PC-3 (cell line): ENCODE results near the gene FBXO41. TPM values are rescaled to one million over a fixed set of nuclear protein-coding genes. Genes with fewer than 3 reads are reported as not detected.

Source experiments
- ATAC-seq: fragments of 200-7000 bp; cut with Tn5 transposase; 2 replicates; pipeline ENCODE4 v1.9.1; 2020; ENCODE audit warnings: mild to moderate bottlenecking, moderate library complexity
- BruUV-seq: library from RNA; stranded (reverse); fragments of 400-500 nt; replicated peaks from 2 replicates; lab custom pipeline; 2021; lab: Mats Ljungman, UMichigan
- CTCF ChIA-PET: fragments of 300-600 bp; sonication (Branson Sonifier 250); formaldehyde crosslinking; loops from one replicate; lab custom pipeline; 2022; ENCODE audit warnings: antibody characterized with exemption; lab: Charles Lee
- POLR2A ChIA-PET: fragments of 300-600 bp; sonication (Branson Sonifier 250); formaldehyde crosslinking; loops from one replicate; lab custom pipeline; 2022; ENCODE audit warnings: antibody characterized with exemption; ENCODE audit not compliant: unreplicated experiment; lab: Charles Lee
- DNase-seq: peaks from one replicate; pipeline ENCODE4 v3.0.0-alpha.2; 2015
- H2AFZ ChIP-seq: fragments of 300-600 bp; sonication (generic); 2 replicates; pipeline ENCODE4 v1.6.0; 2016; ENCODE audit warnings: antibody characterized with exemption, low read length
- H3F3A ChIP-seq: fragments of 300-600 bp; sonication (generic); one replicate; pipeline ENCODE4 v1.6.0; 2017; ENCODE audit warnings: antibody characterized with exemption, low read length, control low read depth, mild to moderate bottlenecking; ENCODE audit not compliant: unreplicated experiment
- H3K27ac ChIP-seq: fragments of 300-600 bp; sonication (generic); 2 replicates; pipeline ENCODE4 v1.5.1; 2016; ENCODE audit warnings: mild to moderate bottlenecking, low read length
- H3K27me3 ChIP-seq: fragments of 300-600 bp; sonication (generic); 2 replicates; pipeline ENCODE4 v1.6.1; 2016; ENCODE audit warnings: low read length, mixed read lengths
- H3K36me3 ChIP-seq: fragments of 300-600 bp; sonication (generic); 2 replicates; pipeline ENCODE4 v1.6.1; 2016; ENCODE audit warnings: low read depth, mixed run types, low read length, mixed read lengths
- H3K4me1 ChIP-seq: fragments of 300-600 bp; sonication (generic); 2 replicates; pipeline ENCODE4 v1.5.1; 2016; ENCODE audit warnings: low read length; ENCODE audit not compliant: insufficient read depth
- H3K4me2 ChIP-seq: fragments of 300-600 bp; sonication (generic); 2 replicates; pipeline ENCODE4 v1.6.0; 2016; ENCODE audit warnings: low read length
- H3K4me3 ChIP-seq: fragments of 300-600 bp; sonication (generic); 2 replicates; pipeline ENCODE4 v1.5.1; 2016; ENCODE audit warnings: mild to moderate bottlenecking, low read length, mixed read lengths
- H3K79me2 ChIP-seq: fragments of 300-600 bp; sonication (generic); 2 replicates; pipeline ENCODE4 v1.6.1; 2017; ENCODE audit warnings: low read length, mixed read lengths
- H3K9ac ChIP-seq: fragments of 300-600 bp; sonication (generic); 2 replicates; pipeline ENCODE4 v1.6.0; 2016; ENCODE audit warnings: mild to moderate bottlenecking, low read length
- H3K9me2 ChIP-seq: fragments of 300-600 bp; sonication (generic); replicated peaks from 2 replicates; pipeline ENCODE4 v1.6.1; 2016; ENCODE audit warnings: mixed run types, low read length, mixed read lengths
- H3K9me3 ChIP-seq: fragments of 300-600 bp; sonication (generic); 2 replicates; pipeline ENCODE4 v1.6.1; 2016; ENCODE audit warnings: low read length, mixed read lengths
- H4K20me1 ChIP-seq: fragments of 300-600 bp; sonication (generic); 2 replicates; pipeline ENCODE4 v1.6.1; 2016; ENCODE audit warnings: low read length, mixed read lengths
- CTCF ChIP-seq: fragments of 300-600 bp; sonication (generic); conservative IDR thresholded peaks from 2 replicates; pipeline ENCODE4 v1.5.1; 2017; ENCODE audit warnings: antibody characterized with exemption, low read depth, mild to moderate bottlenecking, low read length
- EZH2 ChIP-seq: fragments of 300-600 bp; sonication (generic); IDR thresholded peaks from one replicate; pipeline ENCODE4 v1.6.1; 2017; ENCODE audit warnings: antibody characterized with exemption, mild to moderate bottlenecking, low read length; ENCODE audit not compliant: unreplicated experiment
- EZH2phosphoT487 ChIP-seq: fragments of 300-600 bp; sonication (generic); IDR thresholded peaks from 2 replicates; pipeline ENCODE4 v1.6.1; 2018; ENCODE audit warnings: mild to moderate bottlenecking, antibody characterized with exemption, low read length, borderline replicate concordance
- intact Hi-C: fragments of 100-400 bp; cut with micrococcal nuclease; formaldehyde crosslinking; loops from 2 replicates; pipeline ENCODE4 v1.9.0; 2023
- total RNA-seq: library from RNA; depleted of rRNA; stranded (reverse); fragments of >200 nt; gene quantifications from 2 replicates; pipeline ENCODE4 v1.2.3, GENCODE V29; 2014

FBXO41 gene
- total RNA-seq, 1 experiment from 2014 or later: 4.2 TPM

- Histone ChIP-seq H3K4me2 (no peak overlapping the region), H3K9ac (no peak overlapping the region), H3K4me3 (no peak overlapping the region), H3K27me3 (no peaks in the 10 kb centered on the region), H3K36me3 (peaks cover 30% of the 10 kb centered on the region), H4K20me1 (peaks cover 67% of the 10 kb centered on the region), H3K79me2 (peaks cover 82% of the 10 kb centered on the region), H3K27ac (no peak overlapping the region), H3F3A (no peaks in the 10 kb centered on the region), H3K4me1 (peaks cover 15% of the 10 kb centered on the region), H3K9me2 (no peaks in the 10 kb centered on the region), H3K9me3 (no peaks in the 10 kb centered on the region), H2AFZ (no peak overlapping the region)
- no TSS peak for BruUV-seq
- POLR2A ChIA-PET: no interaction called here
- no peak for TF ChIP-seq CTCF
- TF ChIP-seq EZH2: no peak
- no peak for TF ChIP-seq EZH2phosphoT487
- ATAC-seq (no peak), DNase-seq (no peak)
- intact Hi-C loops: no loop called here
- CTCF ChIA-PET: no interaction called here
Measured at GRCh38 chr2:73238976-73239375, 45.3 kb downstream of the FBXO41 start.

GRCh38 chr2:73238149-73238548, 46.1 kb downstream of the FBXO41 start:
- ChIA-PET CTCF (no interaction called here), POLR2A (no interaction called here)
- Histone ChIP-seq H3K9me3 (no peaks in the 10 kb centered on the region), H2AFZ (no peak overlapping the region), H3K79me2 (peaks cover 84% of the 10 kb centered on the region), H3K9ac (no peak overlapping the region), H3F3A (no peaks in the 10 kb centered on the region), H3K27ac (no peak overlapping the region), H4K20me1 (peaks cover 63% of the 10 kb centered on the region), H3K4me1 (peaks cover 10% of the 10 kb centered on the region), H3K4me3 (no peak overlapping the region), H3K27me3 (no peaks in the 10 kb centered on the region), H3K36me3 (peaks cover 27% of the 10 kb centered on the region), H3K4me2 (no peak overlapping the region), H3K9me2 (no peaks in the 10 kb centered on the region)
- TF ChIP-seq CTCF: no peak
- no peak for TF ChIP-seq EZH2phosphoT487
- TF ChIP-seq EZH2: no peak
- intact Hi-C loops: no loop called here
- DNase-seq (no peak), ATAC-seq (no peak)
- BruUV-seq: no TSS peak

- Histone ChIP-seq H3K4me3 (no peak overlapping the region), H3K27ac (no peak overlapping the region), H3K9me3 (no peaks in the 10 kb centered on the region), H3K4me1 (peaks cover 15% of the 10 kb centered on the region), H3K79me2 (peaks cover 83% of the 10 kb centered on the region), H3K27me3 (no peaks in the 10 kb centered on the region), H3K36me3 (peaks cover 20% of the 10 kb centered on the region), H3K4me2 (0 out of 2 replicates have a peak overlapping the region, but pooled peaks have one; percentile 5), H3K9ac (no peak overlapping the region), H3K9me2 (no peaks in the 10 kb centered on the region), H4K20me1 (peaks cover 58% of the 10 kb centered on the region), H3F3A (no peaks in the 10 kb centered on the region), H2AFZ (no peak overlapping the region)
- no peak for DNase-seq
- ChIA-PET CTCF (no interaction called here), POLR2A (no interaction called here)
- TF ChIP-seq CTCF: no peak
- TF ChIP-seq EZH2: no peak
- TF ChIP-seq EZH2phosphoT487: no peak
- no TSS peak for BruUV-seq
- ATAC-seq: no peak
- intact Hi-C loops: no loop called here
Measured at GRCh38 chr2:73237168-73237567, 47.1 kb downstream of the FBXO41 start.
